Activated CD4-positive, alpha-beta T cell treated with anti-CD3 and anti-CD28 coated beads for 36 hours (primary cell): ENCODE measurements around the gene HAUS7. TPM values are rescaled to one million over a fixed set of nuclear protein-coding genes. Genes with fewer than 3 reads are reported as not detected.
"Not testable (repeated sequence)": the region's sequence is repeated elsewhere in the genome, so short reads cannot be mapped to it uniquely, and the experiment has no call there.

Experiments used
- ATAC-seq: fragments of 200-7000 bp; cut with Tn5 transposase; one replicate; pipeline ENCODE4 v1.10.0; 2021; ENCODE audit warnings: mild to moderate bottlenecking, moderate library complexity
- CTCF ChIA-PET: fragments of 350-600 bp; sonication (Branson Sonifier 250); formaldehyde crosslinking; loops from one replicate; lab custom pipeline; 2021; ENCODE audit warnings: antibody characterized with exemption; lab: Charles Lee
- POLR2A ChIA-PET: fragments of 350-600 bp; sonication (Branson Sonifier 250); formaldehyde crosslinking; loops from one replicate; lab custom pipeline; 2021; ENCODE audit warnings: antibody characterized with exemption, inconsistent platforms; lab: Charles Lee
- DNase-seq: peaks from one replicate; pipeline ENCODE4 v3.0.0-alpha.2; 2020
- H3K27ac Mint-ChIP-seq: one replicate; pipeline ENCODE4 v1.8.0; 2021; ENCODE audit warnings: mixed read lengths
- H3K27me3 Mint-ChIP-seq: one replicate; pipeline ENCODE4 v1.8.0; 2021; ENCODE audit warnings: mixed read lengths
- H3K36me3 Mint-ChIP-seq: one replicate; pipeline ENCODE4 v1.8.0; 2021; ENCODE audit warnings: low read depth, mixed read lengths
- H3K4me1 Mint-ChIP-seq: one replicate; pipeline ENCODE4 v1.8.0; 2021; ENCODE audit warnings: mixed read lengths
- H3K4me3 Mint-ChIP-seq: one replicate; pipeline ENCODE4 v1.8.0; 2021; ENCODE audit warnings: mild to moderate bottlenecking, moderate library complexity, mixed read lengths
- H3K9me3 Mint-ChIP-seq: one replicate; pipeline ENCODE4 v1.8.0; 2021; ENCODE audit warnings: low read depth, mixed read lengths
- intact Hi-C, 2 experiments: fragments of 100-400 bp; cut with DNase I in 1 of 2; cut with micrococcal nuclease in 1 of 2; formaldehyde crosslinking; loops; one replicate each; pipeline versions ENCODE4 v1.14.2 to v1.15.1; 2022 to 2024; cut with DNase I, micrococcal nuclease
- total RNA-seq, 2 experiments: library from RNA; stranded (reverse); gene quantifications; one replicate each; pipeline ENCODE4 v1.2.3, GENCODE V29; 2021

The HAUS7 gene
- total RNA-seq, 2 experiments from 2014 or later: 41.9 to 70.0 TPM

DNA sequence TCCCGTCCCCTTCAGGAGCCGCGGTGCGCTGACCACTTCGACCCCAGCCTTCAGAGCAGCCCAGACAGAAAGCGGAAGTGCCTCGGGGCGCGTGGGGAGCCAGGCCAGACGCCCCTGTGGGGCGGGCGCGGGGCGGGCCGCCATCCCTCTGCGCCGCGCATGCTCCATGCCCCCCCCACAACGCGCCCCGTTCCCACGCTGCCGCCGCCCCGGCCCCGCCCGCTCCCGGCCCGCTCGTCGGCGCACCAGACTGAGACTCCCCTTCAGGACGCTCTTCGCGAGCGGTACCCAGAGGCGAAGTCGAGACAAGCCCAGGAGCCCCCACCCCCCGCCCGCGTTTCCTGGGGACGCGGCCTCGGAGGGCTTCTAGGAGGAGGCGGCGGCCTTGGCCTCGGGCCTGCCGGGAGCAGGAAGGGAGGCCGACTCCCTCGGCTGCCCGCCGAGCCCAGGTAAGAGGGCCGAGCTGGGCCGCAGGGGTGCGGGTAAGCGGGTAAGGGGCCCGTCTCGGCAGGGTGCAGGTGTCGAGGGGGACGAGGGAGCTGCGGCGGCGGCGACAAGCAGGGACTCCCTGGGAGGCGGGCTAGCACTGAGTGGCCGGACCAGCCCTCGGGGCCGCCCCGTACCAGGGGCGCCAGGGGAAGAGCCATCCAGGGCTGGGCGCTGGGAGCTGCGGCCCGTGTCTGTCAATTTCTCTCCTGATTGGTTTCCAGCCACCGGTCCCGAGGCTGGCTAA lies 59.0 kb downstream of the HAUS7 start, which contains the start of gene ZFP92:
Gene ZFP92 (plus strand): TSS at position 218 of the 733 bp plus-strand sequence. CDS start 6,851 bp downstream, outside the sequence.
- DNase-seq (peak; percentile 42), ATAC-seq (peak; percentile 68)
- ChIA-PET POLR2A (no interaction called here), CTCF (interaction anchor here (0.6 kb wide), 1 partner anchor 14 kb away, joined by 3 read pairs; no protein-coding TSS in a partner anchor)
- Mint-ChIP-seq H3K9me3 (no peaks in the 10 kb centered on the region), H3K4me1 (peaks cover 7% of the 10 kb centered on the region), H3K4me3 (peak within 1 kb of the TSS; percentile 64), H3K36me3 (no peaks in the 10 kb centered on the region), H3K27ac (no peak within 1 kb of the TSS), H3K27me3 (no peaks in the 10 kb centered on the region)
- intact Hi-C loops: loop anchor here in 1 of 2 experiments (2.0 to 5.0 kb wide), 2 partner anchors 59 to 469 kb away; partner anchors contain the start of gene HAUS7

DNA sequence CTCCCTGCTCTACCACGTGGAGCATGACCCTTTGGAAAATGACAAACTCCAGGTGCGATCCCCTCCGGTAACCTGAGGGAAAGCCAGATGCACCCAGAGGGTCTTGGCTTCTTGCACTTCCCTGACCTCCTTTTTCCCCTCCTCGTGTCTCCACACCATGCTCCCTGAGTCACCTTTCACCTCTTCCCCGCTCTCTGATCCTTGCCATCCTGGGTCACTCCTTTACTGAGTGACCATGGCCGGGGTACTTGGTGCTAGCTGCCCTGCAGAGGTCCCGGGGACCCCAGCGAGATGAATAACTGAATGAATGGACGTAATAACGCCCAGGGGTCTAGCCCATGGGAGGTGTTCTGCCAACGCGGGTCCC lies 59.5 kb downstream of the HAUS7 start:
- Mint-ChIP-seq H3K27me3 (no peaks in the 10 kb centered on the region), H3K36me3 (no peaks in the 10 kb centered on the region), H3K4me1 (peaks cover 7% of the 10 kb centered on the region), H3K27ac (no peak overlapping the region), H3K4me3 (peak overlapping the region; percentile 59), H3K9me3 (no peaks in the 10 kb centered on the region)
- ChIA-PET CTCF (no interaction called here), POLR2A (no interaction called here)
- intact Hi-C loops: loop anchor here in 1 of 2 experiments (2.0 to 5.0 kb wide), 2 partner anchors 60 to 469 kb away; partner anchors contain the start of gene HAUS7
- ATAC-seq (no peak), DNase-seq (no peak)

DNA sequence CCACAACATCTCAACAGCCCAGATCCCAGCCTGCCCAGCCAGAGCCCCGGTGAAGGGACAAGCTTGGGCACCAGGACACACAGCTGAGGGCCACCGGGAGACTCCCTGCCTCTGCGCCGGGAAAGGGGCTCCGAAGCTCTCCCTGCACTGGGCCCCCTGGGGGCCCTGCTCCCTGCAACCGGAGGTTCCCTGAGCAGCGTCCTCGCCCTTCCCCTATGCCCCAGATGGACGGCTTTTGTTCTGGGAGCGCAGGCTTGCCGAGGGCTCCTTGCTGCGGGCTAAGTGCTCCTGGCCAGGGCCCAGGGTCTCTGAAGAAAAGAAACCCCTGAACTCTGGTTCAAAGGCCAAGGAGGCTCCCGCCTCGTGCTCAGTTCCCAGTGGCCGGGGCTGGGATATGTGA lies 60.0 kb downstream of the HAUS7 start:
- H3K4me1 Mint-ChIP-seq: peaks cover 7% of the 10 kb centered on the region
- intact Hi-C loops: loop anchor here in 1 of 2 experiments (2.0 to 5.0 kb wide), 2 partner anchors 60 to 468 kb away; partner anchors contain the start of gene HAUS7
- no peak overlapping the region for H3K4me3 Mint-ChIP-seq
- DNase-seq (no peak), ATAC-seq (no peak)
- POLR2A ChIA-PET: no interaction called here
- CTCF ChIA-PET: no interaction called here
- H3K36me3 Mint-ChIP-seq: no peaks in the 10 kb centered on the region
- no peaks in the 10 kb centered on the region for H3K27me3 Mint-ChIP-seq
- H3K27ac Mint-ChIP-seq: no peak overlapping the region
- no peaks in the 10 kb centered on the region for H3K9me3 Mint-ChIP-seq

DNA sequence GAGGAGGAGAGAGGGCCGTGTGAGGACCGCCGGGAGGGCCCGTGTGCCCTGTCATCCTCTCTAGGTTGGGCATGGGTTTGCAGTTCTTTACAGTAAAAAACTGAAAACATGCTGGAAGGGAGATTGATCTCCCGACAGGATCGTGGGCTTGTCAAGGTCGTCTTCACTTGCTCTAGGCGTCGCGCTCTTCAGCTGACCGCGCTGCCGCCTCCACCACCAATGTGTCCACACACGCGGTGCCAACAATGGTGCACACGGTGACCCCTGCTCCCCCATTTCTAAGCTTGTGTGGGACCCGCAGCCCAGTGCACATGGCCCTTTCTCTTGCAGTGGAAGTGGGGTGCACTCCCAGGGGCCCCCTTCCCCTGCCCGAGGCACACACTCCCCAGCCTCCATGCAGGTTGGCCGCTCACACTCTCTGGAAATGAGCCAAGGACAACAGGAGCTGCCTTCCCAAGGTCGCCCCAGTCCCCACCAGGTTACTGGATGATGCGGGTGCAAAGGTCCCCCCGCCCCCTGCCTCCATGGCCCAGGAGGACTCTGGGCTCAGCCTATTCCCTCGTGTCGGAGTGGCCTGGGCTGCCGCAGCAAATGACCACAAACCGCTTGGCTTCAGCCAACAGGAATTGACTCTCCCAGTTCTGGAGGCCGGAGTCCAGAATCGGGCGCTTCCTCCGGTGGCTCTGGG lies 60.8 kb downstream of the HAUS7 start:
- intact Hi-C loops: loop anchor here in 1 of 2 experiments (2.0 to 5.0 kb wide), 2 partner anchors 61 to 467 kb away; partner anchors contain the start of gene HAUS7
- Mint-ChIP-seq H3K4me1 (peaks cover 7% of the 10 kb centered on the region), H3K27ac (no peak overlapping the region), H3K4me3 (no peak overlapping the region), H3K9me3 (no peaks in the 10 kb centered on the region), H3K36me3 (no peaks in the 10 kb centered on the region), H3K27me3 (no peaks in the 10 kb centered on the region)
- ChIA-PET POLR2A (no interaction called here), CTCF (no interaction called here)
- ATAC-seq (no peak), DNase-seq (no peak)

DNA sequence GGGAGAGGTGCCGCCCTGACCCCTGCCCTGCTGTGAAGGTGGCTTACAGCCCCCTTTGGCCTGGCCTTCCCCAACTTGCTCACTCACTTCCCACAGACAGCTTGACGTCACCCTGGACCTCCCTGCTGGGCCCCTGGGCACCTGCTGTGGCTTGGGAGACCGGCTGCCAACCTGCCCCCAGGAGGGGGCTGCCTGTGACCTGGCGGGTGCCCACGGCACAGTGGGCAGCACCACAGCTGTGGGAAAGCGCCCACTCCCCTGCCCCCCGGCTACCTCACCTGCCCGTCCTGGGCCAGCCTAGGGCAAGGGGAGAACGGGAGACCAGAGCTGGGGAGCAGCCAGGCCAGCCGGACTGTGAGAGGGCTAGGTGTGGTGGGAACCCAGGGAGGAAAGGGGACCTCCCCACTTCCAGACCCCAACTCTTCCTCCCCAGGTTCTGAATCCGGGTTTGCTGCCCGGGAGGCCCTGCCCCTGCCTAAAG lies 61.5 kb downstream of the HAUS7 start:
- no peaks in the 10 kb centered on the region for H3K27me3 Mint-ChIP-seq
- ATAC-seq (no peak), DNase-seq (no peak)
- intact Hi-C loops: no loop called here
- no peaks in the 10 kb centered on the region for H3K36me3 Mint-ChIP-seq
- ChIA-PET CTCF (no interaction called here), POLR2A (no interaction called here)
- no peak overlapping the region for H3K27ac Mint-ChIP-seq
- no peaks in the 10 kb centered on the region for H3K9me3 Mint-ChIP-seq
- no peak overlapping the region for H3K4me3 Mint-ChIP-seq
- H3K4me1 Mint-ChIP-seq: peaks cover 7% of the 10 kb centered on the region

DNA sequence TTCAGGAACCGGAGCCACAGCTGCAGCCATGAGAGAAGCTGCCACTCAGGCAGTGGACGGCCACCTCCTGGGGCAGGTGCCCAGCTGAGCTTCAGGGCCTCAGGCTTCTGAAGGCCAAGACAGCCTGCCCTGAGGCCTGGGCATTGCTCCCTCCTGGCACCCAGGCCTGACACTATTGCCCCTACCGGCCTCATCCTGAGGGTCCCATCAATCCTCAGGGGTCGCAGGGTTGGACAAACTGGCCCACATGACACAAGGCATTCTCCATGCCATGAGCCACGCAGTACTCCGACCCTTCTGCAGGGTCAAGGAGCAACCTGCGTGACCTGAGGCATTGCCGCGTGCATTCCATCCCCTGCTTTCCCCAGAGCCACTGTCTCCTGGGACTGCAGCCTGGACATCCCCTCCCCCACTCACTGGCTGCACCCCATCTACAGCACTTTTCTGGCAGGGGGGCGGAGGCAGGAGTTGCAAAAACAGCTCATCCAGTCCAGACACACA lies 62.1 kb downstream of the HAUS7 start:
- intact Hi-C loops: no loop called here
- no peaks in the 10 kb centered on the region for H3K9me3 Mint-ChIP-seq
- ChIA-PET POLR2A (no interaction called here), CTCF (no interaction called here)
- no peak for DNase-seq
- peaks cover 7% of the 10 kb centered on the region for H3K4me1 Mint-ChIP-seq
- no peaks in the 10 kb centered on the region for H3K27me3 Mint-ChIP-seq
- H3K4me3 Mint-ChIP-seq: no peak overlapping the region
- ATAC-seq: no peak
- no peak overlapping the region for H3K27ac Mint-ChIP-seq
- H3K36me3 Mint-ChIP-seq: no peaks in the 10 kb centered on the region

DNA sequence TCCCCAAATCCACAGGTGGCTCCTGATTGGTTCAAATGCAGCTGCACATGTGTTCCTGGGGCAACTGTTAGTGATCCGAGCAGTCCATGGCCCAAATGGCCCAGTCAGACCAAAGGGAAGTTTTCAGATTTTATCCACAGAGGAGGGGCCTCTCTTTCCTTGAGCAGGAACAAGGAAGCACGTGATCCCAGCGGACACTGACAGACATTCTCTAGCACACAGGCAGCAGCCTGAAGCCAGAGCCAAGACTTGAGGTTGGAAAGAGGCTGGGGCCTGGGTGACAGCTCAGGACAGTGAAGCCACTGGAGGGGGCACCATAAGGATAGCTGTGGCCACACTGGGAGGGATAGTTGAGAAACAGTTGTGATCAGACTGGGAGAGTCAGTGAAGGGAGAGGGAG lies 62.6 kb downstream of the HAUS7 start:
- H3K4me1 Mint-ChIP-seq: peaks cover 7% of the 10 kb centered on the region
- ATAC-seq (no peak), DNase-seq (no peak)
- POLR2A ChIA-PET: no interaction called here
- H3K4me3 Mint-ChIP-seq: no peak overlapping the region
- intact Hi-C loops: no loop called here
- no peaks in the 10 kb centered on the region for H3K27me3 Mint-ChIP-seq
- no peaks in the 10 kb centered on the region for H3K36me3 Mint-ChIP-seq
- CTCF ChIA-PET: no interaction called here
- H3K27ac Mint-ChIP-seq: no peak overlapping the region
- H3K9me3 Mint-ChIP-seq: no peaks in the 10 kb centered on the region

DNA sequence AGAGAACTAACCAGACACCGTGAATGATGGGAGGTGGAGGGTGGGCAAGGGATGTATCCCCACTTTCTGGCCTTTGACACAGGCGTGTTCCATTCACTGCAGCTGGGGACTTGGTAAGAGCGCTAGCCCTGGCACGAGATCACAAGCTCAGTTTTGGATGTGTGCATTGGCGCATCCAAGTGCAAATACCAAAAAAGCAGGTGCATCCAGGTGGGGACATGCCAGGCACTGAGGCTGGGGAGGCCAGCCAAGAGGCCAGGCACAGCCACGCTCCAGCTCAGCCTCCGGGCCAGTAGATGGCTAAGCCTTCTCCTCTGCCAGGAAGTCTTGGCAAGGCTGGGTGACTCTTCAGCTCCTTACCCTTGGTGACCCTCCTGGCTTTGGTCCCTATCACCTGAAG lies 63.5 kb downstream of the HAUS7 start:
- Mint-ChIP-seq H3K27ac (no peak overlapping the region), H3K4me3 (no peak overlapping the region), H3K9me3 (no peaks in the 10 kb centered on the region), H3K27me3 (no peaks in the 10 kb centered on the region), H3K36me3 (no peaks in the 10 kb centered on the region), H3K4me1 (peaks cover 1% of the 10 kb centered on the region)
- CTCF ChIA-PET: interaction anchor here (1.0 kb wide), 1 partner anchor 102 kb away, joined by 3 read pairs; no protein-coding TSS in a partner anchor
- ATAC-seq: no peak
- intact Hi-C loops: no loop called here
- no peak for DNase-seq
- POLR2A ChIA-PET: no interaction called here

DNA sequence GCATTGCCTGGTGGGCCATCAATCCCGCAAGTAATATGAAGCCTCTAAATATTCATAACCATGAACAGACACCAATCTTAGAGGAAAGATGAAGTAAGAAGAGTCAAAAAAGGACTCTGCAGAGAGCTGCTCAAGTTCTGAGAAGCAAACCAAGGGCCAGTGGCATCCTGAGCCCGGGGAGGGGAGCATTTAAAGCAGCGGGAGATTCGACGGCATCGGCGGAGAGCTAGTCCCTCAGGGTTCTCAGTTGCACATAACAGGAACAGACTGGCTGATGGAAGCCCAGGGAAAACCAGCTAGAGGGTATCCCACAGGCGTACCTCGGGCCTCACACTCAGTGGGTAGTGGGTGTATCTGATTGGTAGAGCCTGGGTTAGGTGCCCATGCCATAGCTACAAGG lies 64.4 kb downstream of the HAUS7 start:
- ChIA-PET POLR2A (no interaction called here), CTCF (interaction anchor here (1.0 kb wide), 1 partner anchor 103 kb away, joined by 3 read pairs; no protein-coding TSS in a partner anchor)
- intact Hi-C loops: no loop called here
- no peak for DNase-seq
- ATAC-seq: no peak
- H3K9me3 Mint-ChIP-seq: no peaks in the 10 kb centered on the region
- no peaks in the 10 kb centered on the region for H3K27me3 Mint-ChIP-seq
- no peaks in the 10 kb centered on the region for H3K36me3 Mint-ChIP-seq
- no peaks in the 10 kb centered on the region for H3K4me1 Mint-ChIP-seq
- no peak overlapping the region for H3K27ac Mint-ChIP-seq
- H3K4me3 Mint-ChIP-seq: no peak overlapping the region

DNA sequence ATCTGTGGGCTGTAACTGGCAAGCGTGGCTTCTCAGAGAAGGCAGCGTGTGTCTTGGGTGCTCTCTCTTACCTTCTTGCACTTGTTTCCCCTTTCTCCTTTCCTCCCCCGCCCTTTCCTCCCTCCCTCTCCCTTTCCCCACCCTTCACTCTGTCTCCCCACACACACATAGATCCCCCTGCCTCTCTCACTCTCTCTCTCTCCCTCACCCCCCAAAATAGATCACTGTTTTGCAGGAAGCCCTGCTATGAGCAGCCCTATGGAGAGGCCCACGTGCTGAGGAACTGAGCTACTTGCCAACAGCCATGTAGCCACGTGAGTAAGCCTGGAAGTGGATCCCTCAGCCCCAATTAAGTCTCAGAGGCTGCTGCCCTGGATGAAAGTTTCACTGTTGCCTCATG lies 65.0 kb downstream of the HAUS7 start:
- Mint-ChIP-seq H3K9me3 (no peaks in the 10 kb centered on the region), H3K27me3 (no peaks in the 10 kb centered on the region), H3K36me3 (no peaks in the 10 kb centered on the region), H3K4me3 (no peak overlapping the region), H3K27ac (no peak overlapping the region), H3K4me1 (no peaks in the 10 kb centered on the region)
- ATAC-seq: no peak
- ChIA-PET POLR2A (no interaction called here), CTCF (no interaction called here)
- DNase-seq: no peak
- intact Hi-C loops: no loop called here

DNA sequence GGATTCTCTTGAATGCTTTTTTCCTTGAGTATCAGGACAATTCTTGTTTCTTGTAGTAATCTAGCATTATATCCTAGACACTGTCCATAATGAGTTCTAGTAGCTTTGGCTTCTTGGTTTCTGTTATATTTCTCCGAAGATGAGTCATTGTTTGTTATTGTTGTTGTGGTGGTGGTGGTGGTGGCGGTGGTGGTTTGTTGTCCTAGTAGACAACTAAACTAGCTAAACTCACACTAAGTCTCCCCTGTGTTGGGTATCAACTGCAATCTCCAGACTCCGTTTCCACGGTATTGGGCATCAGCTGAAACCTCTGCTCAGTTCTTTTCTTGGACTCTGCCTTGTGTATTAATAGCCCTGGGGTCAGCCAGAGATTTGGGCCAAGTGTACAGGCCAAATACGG lies 66.0 kb downstream of the HAUS7 start:
- ATAC-seq, H3K27me3 Mint-ChIP-seq, H3K27ac Mint-ChIP-seq, H3K4me3 Mint-ChIP-seq, H3K36me3 Mint-ChIP-seq, POLR2A ChIA-PET, H3K4me1 Mint-ChIP-seq, DNase-seq, H3K9me3 Mint-ChIP-seq: not testable (repeated sequence)
- intact Hi-C loops: loop anchor here in 1 of 2 experiments (5.0 kb wide), 1 partner anchor 103 kb away; no protein-coding TSS in a partner anchor
- CTCF ChIA-PET: interaction anchor here (0.8 kb wide), 1 partner anchor 10 kb away, joined by 4 read pairs; no protein-coding TSS in a partner anchor
